Small intestine (tissue), 7 donors: ENCODE results near the gene RGL4. TPM values are rescaled to one million over a fixed set of nuclear protein-coding genes. Genes with fewer than 3 reads are reported as not detected.
A peak's percentile ranks its signal among the peaks of the same experiment; 100 is the strongest.

Experiments used
- DNase-seq, 2 donors: peaks; one replicate each; pipeline versions ENCODE4 v3.0.0 to v3.0.0-alpha.2; 2013
- FAIRE-seq: peaks from 2 replicates; lab custom pipeline; 2012; peaks lifted over from hg19 to GRCh38; lab: Jason Lieb, UNC
- H3K27ac ChIP-seq, 3 donors: one replicate each; pipeline ENCODE4 v1.5.1; 2013; ENCODE audit warnings: low read length in 2 of 3, mild to moderate bottlenecking in 2 of 3, control low read depth in 1 of 3, inconsistent platforms in 1 of 3, low read depth in 1 of 3, moderate library complexity in 1 of 3
- H3K27me3 ChIP-seq, 3 donors: one replicate each; pipeline ENCODE4 v1.6.1; 2013; ENCODE audit warnings: low read length in 3 of 3, inconsistent platforms in 1 of 3; ENCODE audit not compliant: control insufficient read depth in 3 of 3, insufficient read depth in 3 of 3
- H3K36me3 ChIP-seq, 3 donors: one replicate each; pipeline ENCODE4 v1.6.1; 2013; ENCODE audit warnings: low read length in 3 of 3, inconsistent platforms in 1 of 3, low read depth in 1 of 3, mild to moderate bottlenecking in 1 of 3, moderate library complexity in 1 of 3; ENCODE audit not compliant: control insufficient read depth in 3 of 3, insufficient read depth in 2 of 3
- H3K4me1 ChIP-seq, 3 donors: one replicate each; pipeline ENCODE4 v1.6.1; 2013; ENCODE audit warnings: low read length in 2 of 3, inconsistent platforms in 1 of 3, low read depth in 1 of 3, mild to moderate bottlenecking in 1 of 3, moderate library complexity in 1 of 3; ENCODE audit not compliant: control insufficient read depth in 3 of 3, insufficient read depth in 2 of 3
- H3K4me3 ChIP-seq, 3 donors: one replicate each; pipeline ENCODE4 v1.5.1; 2013; ENCODE audit warnings: low read length in 3 of 3, control low read depth in 1 of 3, inconsistent platforms in 1 of 3, low read depth in 1 of 3, mild to moderate bottlenecking in 1 of 3, moderate library complexity in 1 of 3
- H3K9me3 ChIP-seq, 2 donors: one replicate each; pipeline ENCODE4 v1.6.1; 2013; ENCODE audit warnings: low read depth in 1 of 2, low read length in 1 of 2; ENCODE audit not compliant: control insufficient read depth in 2 of 2, insufficient read depth in 1 of 2
- WGBS, 3 donors: extraction: QIAGEN DNeasy Blood & Tissue Kit; methylation state at CpG; one replicate each; pipeline ENCODE4 v1.1.7; 2013; 5-methylcytosine and 5-hydroxymethylcytosine counted together
- polyA plus RNA-seq, 4 donors: library from polyadenylated mRNA; stranded (reverse) in 3 of 4; unstranded in 1 of 4; fragments of 200-250 nt in 3 of 4; fragments of 120-200 nt in 1 of 4; gene quantifications; one replicate each; pipeline versions ENCODE4 v1.2.1 to v1.2.3, GENCODE V29; 2013
- donor health status: healthy with polysubstance abuse.
- donor health status: control.
- donor health status: control.
- donor health status: Bipolar disorder and iron deficiency.
- donor health status: healthy.

The RGL4 gene
- polyA plus RNA-seq, 4 donors, result 0.60 to 3.8 (median 0.91) TPM

- WGBS, 3 donors, result 90 to 92% (median 90%) methylated on average over 12 of the region's 12 CpGs
- H3K4me3 ChIP-seq, result no peak overlapping the region
- no peaks in the 10 kb centered on the region for H3K9me3 ChIP-seq
- peaks cover 5 to 82% (median 10%) of the 10 kb centered on the region in 3 donors for H3K36me3 ChIP-seq
- no peak overlapping the region for H3K27ac ChIP-seq
- FAIRE-seq, result no peak
- no peaks in the 10 kb centered on the region for H3K27me3 ChIP-seq
- H3K4me1 ChIP-seq, result no peaks in the 10 kb centered on the region
- DNase-seq, result no peak
These were observed 1.1 kb downstream of the RGL4 start for GRCh38 chr22:23691748-23692423.

- FAIRE-seq (no peak), DNase-seq (no peak)
- peaks cover 5 to 85% (median 10%) of the 10 kb centered on the region in 3 donors for H3K36me3 ChIP-seq
- H3K9me3 ChIP-seq, result no peaks in the 10 kb centered on the region
- 92 to 96% (median 95%) methylated on average over 12 of the region's 12 CpGs for WGBS, 3 donors
- no peaks in the 10 kb centered on the region for H3K27me3 ChIP-seq
- no peak overlapping the region for H3K27ac ChIP-seq
- H3K4me3 ChIP-seq, result no peak overlapping the region
- H3K4me1 ChIP-seq, result no peaks in the 10 kb centered on the region
These were observed 1.9 kb downstream of the RGL4 start for GRCh38 chr22:23692598-23693291.

GRCh38 chr22:23693979-23694680, 3.3 kb downstream of the RGL4 start:
- Histone ChIP-seq H3K36me3 (peaks cover 5 to 86% (median 14%) of the 10 kb centered on the region in 3 donors), H3K9me3 (no peaks in the 10 kb centered on the region), H3K4me1 (no peaks in the 10 kb centered on the region), H3K27me3 (no peaks in the 10 kb centered on the region), H3K27ac (no peak overlapping the region), H3K4me3 (no peak overlapping the region)
- WGBS, 3 donors, result 89 to 98% (median 93%) methylated on average over 9 to 11 of the region's 11 CpGs
- no peak for DNase-seq
- FAIRE-seq, result no peak

- H3K9me3 ChIP-seq, result no peaks in the 10 kb centered on the region
- DNase-seq (no peak), FAIRE-seq (no peak)
- 76 to 93% (median 80%) methylated on average over 3 of the region's 3 CpGs for WGBS, 3 donors
- H3K4me3 ChIP-seq, result no peak overlapping the region
- no peaks in the 10 kb centered on the region for H3K4me1 ChIP-seq
- H3K36me3 ChIP-seq, result peaks cover 7 to 78% (median 16%) of the 10 kb centered on the region in 3 donors
- no peaks in the 10 kb centered on the region for H3K27me3 ChIP-seq
- H3K27ac ChIP-seq, result peak overlapping the region in 2 of 3 donors; percentile 77 to 86
These were observed 4.3 kb downstream of the RGL4 start for GRCh38 chr22:23695141-23695540.

- H3K4me3 ChIP-seq, result no peak overlapping the region
- no peak for DNase-seq
- no peak for FAIRE-seq
- H3K27me3 ChIP-seq, result no peaks in the 10 kb centered on the region
- peaks cover 7 to 75% (median 16%) of the 10 kb centered on the region in 3 donors for H3K36me3 ChIP-seq
- no peaks in the 10 kb centered on the region for H3K9me3 ChIP-seq
- WGBS, 3 donors, result 85 to 94% (median 86%) methylated on average over 19 of the region's 19 CpGs
- peak overlapping the region in 2 of 3 donors; percentile 77 to 86 for H3K27ac ChIP-seq
- H3K4me1 ChIP-seq, result no peaks in the 10 kb centered on the region
These were observed 4.9 kb downstream of the RGL4 start for GRCh38 chr22:23695571-23696325.

- no peaks in the 10 kb centered on the region for H3K27me3 ChIP-seq
- 60 to 70% (median 65%) methylated on average over 12 to 13 of the region's 13 CpGs for WGBS, 3 donors
- peak overlapping the region in 2 of 3 donors; percentile 74 to 86 for H3K27ac ChIP-seq
- peak overlapping the region in 1 of 3 donors; percentile 31 for H3K4me3 ChIP-seq
- no peaks in the 10 kb centered on the region for H3K9me3 ChIP-seq
- peaks cover 7 to 75% (median 20%) of the 10 kb centered on the region in 3 donors for H3K36me3 ChIP-seq
- DNase-seq (peak; percentile 5 to 58), FAIRE-seq (no peak)
- no peaks in the 10 kb centered on the region for H3K4me1 ChIP-seq
These were observed 5.6 kb downstream of the RGL4 start for GRCh38 chr22:23696326-23696851.

GRCh38 chr22:23697031-23697970, 6.5 kb downstream of the RGL4 start:
- H3K27ac ChIP-seq, result peak overlapping the region in 2 of 3 donors; percentile 74 to 86
- peaks cover 10 to 67% (median 24%) of the 10 kb centered on the region in 3 donors for H3K36me3 ChIP-seq
- H3K27me3 ChIP-seq, result no peaks in the 10 kb centered on the region

More at GRCh38 chr22:23697031-23697970, 6.5 kb downstream of the RGL4 start:
- Histone ChIP-seq H3K4me1 (no peaks in the 10 kb centered on the region), H3K4me3 (peak overlapping the region in 1 of 3 donors; percentile 31), H3K9me3 (no peaks in the 10 kb centered on the region)
- 86 to 88% (median 88%) methylated on average over 10 to 11 of the region's 11 CpGs for WGBS, 3 donors
- DNase-seq, result no peak
- FAIRE-seq, result no peak
